ENCODE data around the gene SNRPA1. TPM values are rescaled to one million over a fixed set of nuclear protein-coding genes. Genes with fewer than 3 reads are reported as not detected.

The SNRPA1 gene
- total RNA-seq, 2 donors from 2014 or later: 33.6 to 38.2 TPM

GRCh38 chr15:101250873-101251829 is 43.9 kb downstream of the SNRPA1 start:
- intact Hi-C loops (cut with DNase I): loop anchor here in 1 of 2 donors (5.0 kb wide), 1 partner anchor 54 kb away; no protein-coding TSS in a partner anchor
- no peak for DNase-seq (ENCODE audit: low spot score)

GRCh38 chr15:101250341-101250831 is 44.7 kb downstream of the SNRPA1 start:
- DNase-seq (ENCODE audit: low spot score): no peak
- intact Hi-C loops (cut with DNase I): loop anchor here in 1 of 2 donors (5.0 kb wide), 1 partner anchor 53 kb away; no protein-coding TSS in a partner anchor

GRCh38 chr15:101248274-101248673 is 46.8 kb downstream of the SNRPA1 start:
- intact Hi-C loops (cut with DNase I): loop anchor here in 1 of 2 donors (10.0 kb wide), 1 partner anchor 73 kb away; no protein-coding TSS in a partner anchor
- DNase-seq (ENCODE audit: low spot score): no peak

- intact Hi-C loops (cut with DNase I): loop anchor here in 1 of 2 donors (10.0 kb wide), 1 partner anchor 72 kb away; no protein-coding TSS in a partner anchor
- no peak for DNase-seq (ENCODE audit: low spot score)
Observed at GRCh38 chr15:101246824-101247745, 48.0 kb downstream of the SNRPA1 start.

- intact Hi-C loops (cut with DNase I): loop anchor here in 1 of 2 donors (10.0 kb wide), 1 partner anchor 72 kb away; no protein-coding TSS in a partner anchor
- no peak for DNase-seq (ENCODE audit: low spot score)
Observed at GRCh38 chr15:101246391-101246790, 48.7 kb downstream of the SNRPA1 start.

- intact Hi-C loops (cut with DNase I): loop anchor here in 1 of 2 donors (10.0 kb wide), 1 partner anchor 70 kb away; no protein-coding TSS in a partner anchor
- no peak for DNase-seq (ENCODE audit: low spot score)
Observed at GRCh38 chr15:101244889-101245668, 50.0 kb downstream of the SNRPA1 start.

GRCh38 chr15:101244036-101244781 is 50.8 kb downstream of the SNRPA1 start:
- no peak for DNase-seq (ENCODE audit: low spot score)

GRCh38 chr15:101243420-101243819 is 51.6 kb downstream of the SNRPA1 start:
- intact Hi-C loops (cut with DNase I): loop anchor here in 1 of 2 donors (10.0 kb wide), 1 partner anchor 69 kb away; no protein-coding TSS in a partner anchor

More at GRCh38 chr15:101244036-101244781, 50.8 kb downstream of the SNRPA1 start:
- intact Hi-C loops (cut with DNase I): loop anchor here in 1 of 2 donors (10.0 kb wide), 1 partner anchor 69 kb away; no protein-coding TSS in a partner anchor

GRCh38 chr15:101242999-101243336 is 52.1 kb downstream of the SNRPA1 start:
- intact Hi-C loops (cut with DNase I): loop anchor here in 1 of 2 donors (10.0 kb wide), 1 partner anchor 68 kb away; no protein-coding TSS in a partner anchor
- DNase-seq (ENCODE audit: low spot score): no peak

More at GRCh38 chr15:101243420-101243819, 51.6 kb downstream of the SNRPA1 start:
- no peak for DNase-seq (ENCODE audit: low spot score)

- intact Hi-C loops (cut with DNase I): loop anchor here in 1 of 2 donors (10.0 kb wide), 1 partner anchor 68 kb away; no protein-coding TSS in a partner anchor
- DNase-seq (ENCODE audit: low spot score): no peak
Observed at GRCh38 chr15:101242160-101242998, 52.7 kb downstream of the SNRPA1 start.

GRCh38 chr15:101240358-101240757 is 54.7 kb downstream of the SNRPA1 start:
- intact Hi-C loops (cut with DNase I): loop anchor here in 1 of 2 donors (10.0 kb wide), 1 partner anchor 66 kb away; no protein-coding TSS in a partner anchor
- no peak for DNase-seq (ENCODE audit: low spot score)

- intact Hi-C loops (cut with DNase I): loop anchor here in 1 of 2 donors (10.0 kb wide), 1 partner anchor 65 kb away; no protein-coding TSS in a partner anchor
- DNase-seq (ENCODE audit: low spot score): no peak
Observed at GRCh38 chr15:101239724-101240136, 55.3 kb downstream of the SNRPA1 start.

GRCh38 chr15:101237251-101237650 is 57.8 kb downstream of the SNRPA1 start:
- intact Hi-C loops (cut with DNase I): no loop called here
- DNase-seq (ENCODE audit: low spot score): no peak

- intact Hi-C loops (cut with DNase I): loop anchor here in 1 of 2 donors (2.0 kb wide), 1 partner anchor 43 kb away; the partner anchor contains the start of gene SELENOS
- DNase-seq (ENCODE audit: low spot score): no peak
Observed at GRCh38 chr15:101233651-101234280, 61.3 kb downstream of the SNRPA1 start.

- intact Hi-C loops (cut with DNase I): loop anchor here in 1 of 2 donors (2.0 kb wide), 1 partner anchor 44 kb away; the partner anchor contains the start of gene SELENOS
- no peak for DNase-seq (ENCODE audit: low spot score)
Observed at GRCh38 chr15:101232677-101233076, 62.4 kb downstream of the SNRPA1 start.

Measured in posterior vena cava (tissue), 2 donors.